ENCODE measurements around the gene ERGIC3.

ERGIC3 gene

DNA sequence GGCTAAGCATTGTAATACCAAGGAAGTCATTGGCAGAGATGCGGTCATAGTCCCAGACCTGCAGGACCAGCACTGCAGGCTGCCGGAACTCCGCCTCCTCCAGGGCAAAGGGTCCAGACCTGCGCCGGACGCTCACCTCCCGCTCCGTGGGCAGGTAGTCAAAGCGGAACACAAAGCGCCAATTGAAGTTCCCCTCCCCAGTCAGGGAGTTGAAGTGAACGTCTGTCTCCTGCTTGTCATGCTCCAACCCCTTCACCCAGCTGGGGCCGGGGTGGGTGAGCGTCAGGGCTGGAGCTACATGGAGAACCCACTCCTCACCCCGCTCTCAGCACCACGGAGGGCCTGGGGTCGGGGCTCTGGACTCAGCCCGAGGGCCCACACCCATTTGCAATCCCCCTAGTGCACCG lies 18.2 kb downstream of the ERGIC3 start:
- FAIRE-seq (no peak), DNase-seq (ENCODE audit: insufficient read length, low spot score) (no peak)

DNA sequence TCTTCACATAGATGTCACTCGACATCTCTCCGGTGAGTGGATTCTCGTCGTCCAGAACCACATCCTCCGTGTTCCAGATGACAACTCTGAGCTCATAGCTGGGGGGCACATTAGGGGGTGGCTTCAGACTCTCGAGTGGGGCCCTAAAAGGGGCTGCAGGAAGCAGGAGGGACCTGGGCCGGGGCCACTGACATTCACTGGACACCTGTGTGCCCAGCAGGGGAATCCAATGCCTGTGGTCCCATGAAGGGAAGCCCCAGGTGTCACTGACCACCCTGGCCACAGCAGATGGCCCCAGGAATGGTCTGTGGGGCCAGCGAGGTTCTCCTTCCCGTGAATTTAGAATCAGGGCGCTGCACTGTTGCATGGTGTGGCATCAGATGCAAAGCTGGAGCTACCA lies 18.7 kb downstream of the ERGIC3 start:
- DNase-seq (ENCODE audit: insufficient read length, low spot score) (no peak), FAIRE-seq (no peak)

DNA sequence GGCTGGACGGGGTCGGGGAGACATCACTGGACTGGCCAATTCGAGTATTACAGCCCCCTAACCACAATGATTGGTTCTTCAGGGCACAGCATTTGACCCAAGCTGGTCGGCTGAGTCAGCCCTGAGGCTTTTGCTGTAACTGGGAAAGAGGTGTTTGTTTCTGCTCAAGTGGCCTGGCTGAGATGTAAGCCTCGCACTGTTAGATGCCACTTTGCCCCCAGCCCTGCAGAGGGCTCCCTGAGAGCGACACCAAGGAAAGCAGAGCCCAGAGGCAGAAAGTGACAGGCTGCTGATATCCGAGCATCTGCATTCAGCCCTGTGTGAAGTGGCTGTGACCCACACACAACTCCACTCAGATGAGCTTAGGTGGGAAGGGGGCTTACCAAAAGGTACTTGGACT lies 19.4 kb downstream of the ERGIC3 start:
- DNase-seq (ENCODE audit: insufficient read length, low spot score) (no peak), FAIRE-seq (no peak)

DNA sequence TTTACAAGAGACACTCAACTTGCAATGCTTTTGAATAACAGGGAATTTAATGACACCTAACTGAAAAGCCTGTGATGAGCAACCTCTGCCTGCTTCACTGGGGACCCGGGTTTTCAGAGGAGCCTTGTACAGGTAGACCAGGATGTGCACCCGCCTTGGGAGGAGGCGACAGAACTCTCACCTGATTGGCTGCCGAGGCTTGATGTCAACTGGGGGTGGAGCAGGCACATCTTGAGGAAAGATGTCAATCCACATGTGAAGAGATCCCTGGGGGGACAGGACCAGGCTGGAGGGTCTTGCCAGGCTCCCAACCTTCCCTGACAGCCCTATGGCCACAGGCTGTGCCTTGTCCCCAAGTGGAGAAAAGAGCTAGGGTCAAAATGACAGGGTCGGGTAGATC lies 19.8 kb downstream of the ERGIC3 start:
- FAIRE-seq (no peak), DNase-seq (ENCODE audit: insufficient read length, low spot score) (no peak)

DNA sequence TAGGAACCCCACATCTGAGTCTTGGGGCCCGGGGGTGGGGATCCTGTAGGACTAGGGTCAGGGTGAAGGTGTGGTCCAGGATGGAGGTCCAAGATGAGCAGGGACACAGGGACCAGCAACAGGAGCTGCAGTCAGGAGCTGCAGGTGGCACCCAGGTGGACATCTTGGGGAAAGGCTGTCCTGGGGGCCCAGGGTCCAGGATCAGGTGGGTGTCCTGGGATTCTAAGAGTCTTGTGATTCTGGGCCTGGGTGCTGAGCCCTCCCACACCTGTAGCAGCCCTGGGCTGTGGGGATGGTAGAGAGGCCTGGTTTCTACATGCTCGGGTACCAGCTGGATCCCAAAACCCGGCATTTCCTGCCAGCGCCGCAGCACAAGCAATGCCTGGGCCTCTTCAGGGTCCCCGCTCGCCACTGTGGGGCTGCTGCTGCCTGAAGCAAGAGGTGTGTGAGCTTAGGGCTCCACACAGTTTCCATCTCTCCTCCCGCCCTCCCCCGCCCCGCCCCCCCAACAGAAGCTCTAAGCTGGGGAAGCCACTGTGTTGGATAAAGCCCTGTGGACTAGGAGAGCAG lies 20.7 kb downstream of the ERGIC3 start:
- FAIRE-seq (no peak), DNase-seq (ENCODE audit: insufficient read length, low spot score) (no peak)

DNA sequence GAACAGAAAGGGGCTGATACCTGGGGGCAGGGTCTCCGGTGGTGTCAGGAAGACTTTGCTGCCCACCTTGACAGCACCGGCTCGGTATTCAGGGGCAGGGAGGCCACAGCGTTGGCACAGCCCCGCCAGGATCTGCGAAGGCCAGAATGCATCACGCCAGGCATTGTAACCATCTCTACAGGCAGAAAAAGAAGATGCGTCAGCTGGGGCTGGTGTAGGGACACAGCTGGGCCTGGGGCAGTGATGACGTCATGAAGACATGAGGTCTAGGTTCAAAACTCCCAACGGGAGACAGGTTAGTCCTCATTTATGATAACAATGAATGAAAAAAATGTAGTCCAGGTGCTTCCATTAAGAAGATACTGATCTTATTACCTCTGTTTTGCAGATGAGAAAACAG lies 22.0 kb downstream of the ERGIC3 start:
- DNase-seq (ENCODE audit: insufficient read length, low spot score) (no peak), FAIRE-seq (no peak)

DNA sequence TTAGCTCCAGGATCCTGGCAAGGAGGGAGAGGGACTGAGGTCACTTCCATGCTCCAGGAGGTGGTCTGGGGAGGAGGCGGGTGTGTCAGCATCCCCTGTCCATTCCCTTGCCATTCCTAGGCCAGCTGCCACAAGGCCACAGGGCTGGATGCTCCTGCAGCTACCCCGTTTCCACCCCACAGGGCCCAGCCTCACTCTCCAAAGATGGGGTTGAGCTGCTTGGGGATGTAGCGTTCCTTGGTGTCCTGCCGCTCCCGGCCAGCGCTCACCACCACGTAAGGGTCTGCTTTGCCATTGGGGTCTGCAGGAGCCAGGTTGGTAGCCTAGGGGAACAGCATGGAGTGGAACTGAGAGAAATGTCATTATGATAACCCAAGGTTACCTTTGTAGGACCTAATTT lies 23.0 kb downstream of the ERGIC3 start:
- FAIRE-seq: no peak
- DNase-seq (ENCODE audit: insufficient read length, low spot score): no peak

DNA sequence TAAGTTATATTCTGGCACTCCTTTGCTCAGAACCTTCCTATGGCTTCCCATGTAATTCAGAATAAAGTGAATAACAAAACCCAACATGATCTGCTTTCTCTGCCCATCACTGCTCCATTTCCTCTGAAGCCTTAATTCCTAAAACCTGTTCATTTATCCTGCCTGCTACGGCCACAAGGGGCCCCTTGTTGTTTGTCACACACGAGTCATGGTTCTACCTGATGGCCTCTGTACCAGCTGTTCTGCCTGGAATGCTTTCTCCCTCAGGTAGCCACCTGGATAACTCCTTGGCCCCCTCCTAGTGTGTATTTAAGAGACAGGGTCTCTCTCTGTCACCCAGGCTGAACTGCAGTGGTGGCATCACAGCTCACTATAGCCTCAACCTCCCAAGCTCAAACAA lies 26.8 kb downstream of the ERGIC3 start:
- FAIRE-seq (no peak), DNase-seq (ENCODE audit: insufficient read length, low spot score) (no peak)

DNA sequence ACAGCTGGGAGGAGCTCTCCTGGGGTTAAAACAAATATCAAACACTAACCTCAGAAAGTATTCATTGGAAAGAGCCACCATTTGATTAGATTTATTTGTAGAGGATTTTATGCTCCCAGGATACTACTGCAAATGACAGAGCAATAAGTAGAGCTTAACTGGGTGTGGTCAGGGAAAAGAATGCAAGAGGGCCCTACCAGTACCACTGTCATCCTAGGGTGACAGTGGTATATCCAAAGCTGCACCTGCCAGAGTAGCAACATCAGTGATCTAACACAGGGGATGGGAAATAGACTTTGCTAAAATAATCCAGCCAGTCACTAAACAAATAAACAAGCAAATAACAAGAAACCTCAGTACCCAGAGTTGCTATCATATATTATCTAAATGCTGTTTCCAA lies 29.7 kb downstream of the ERGIC3 start:
- FAIRE-seq (no peak), DNase-seq (ENCODE audit: insufficient read length, low spot score) (no peak)

DNA sequence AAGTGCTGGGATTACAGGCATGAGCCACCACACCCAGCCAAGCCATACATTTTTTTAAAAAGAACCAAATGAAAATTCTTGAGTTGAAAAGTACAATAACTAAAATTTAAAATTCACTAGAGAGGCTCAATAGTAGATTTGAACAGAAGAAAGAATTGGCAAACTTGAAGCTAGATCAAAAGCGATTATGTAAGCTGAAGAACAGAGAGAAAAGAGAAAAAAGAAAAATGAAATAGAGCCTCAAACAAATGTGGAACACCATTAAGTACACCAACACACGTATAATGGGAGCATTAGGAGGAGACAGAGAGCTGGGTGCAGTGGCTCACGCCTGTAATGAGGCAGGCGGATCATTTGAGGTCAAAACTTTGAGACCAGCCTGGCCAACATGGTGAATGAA lies 31.0 kb downstream of the ERGIC3 start:
- FAIRE-seq: no peak

DNA sequence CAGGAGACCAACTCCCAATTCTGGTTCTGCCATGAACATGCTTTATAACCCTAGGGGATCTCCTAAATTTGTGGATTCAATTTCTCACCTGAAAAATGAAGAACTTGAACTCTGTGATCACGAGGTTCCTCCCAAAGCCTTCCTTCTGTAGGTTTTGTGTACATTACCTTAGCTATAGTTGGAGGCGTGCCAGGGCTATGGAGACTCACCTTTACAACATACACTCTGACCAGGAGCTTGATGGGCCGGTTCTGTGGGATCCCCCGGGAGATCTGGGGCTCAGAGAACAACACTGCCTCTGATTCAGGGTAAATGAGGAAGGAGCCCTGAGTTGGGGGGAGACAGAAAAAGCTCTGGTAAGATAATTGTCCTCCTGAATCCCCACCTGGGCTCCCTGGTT lies 34.1 kb downstream of the ERGIC3 start:
- FAIRE-seq (no peak), DNase-seq (ENCODE audit: insufficient read length, low spot score) (no peak)

More for the DNA sequence above, 31.0 kb downstream of the ERGIC3 start:
- no peak for DNase-seq (ENCODE audit: insufficient read length, low spot score)

DNA sequence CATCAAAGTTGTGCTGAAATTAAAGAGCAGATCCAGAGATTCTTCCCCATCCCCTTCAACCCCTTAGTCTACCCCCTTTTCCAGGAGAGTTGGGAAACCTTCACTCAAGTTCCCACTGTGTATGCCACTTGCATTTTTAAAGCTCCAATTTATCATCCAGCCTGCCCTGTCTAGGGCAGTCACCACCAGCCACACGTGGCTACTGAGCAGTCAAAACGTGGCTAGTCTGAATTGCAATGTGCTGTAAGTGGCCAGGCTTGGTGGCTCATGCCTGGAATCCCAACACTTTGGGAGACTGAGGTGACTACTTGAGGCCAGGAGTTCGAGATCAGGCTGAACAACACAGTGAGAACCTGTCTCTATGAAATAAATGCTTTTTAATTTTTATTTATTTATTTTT lies 34.9 kb downstream of the ERGIC3 start:
- DNase-seq (ENCODE audit: insufficient read length, low spot score) (no peak), FAIRE-seq (no peak)

DNA sequence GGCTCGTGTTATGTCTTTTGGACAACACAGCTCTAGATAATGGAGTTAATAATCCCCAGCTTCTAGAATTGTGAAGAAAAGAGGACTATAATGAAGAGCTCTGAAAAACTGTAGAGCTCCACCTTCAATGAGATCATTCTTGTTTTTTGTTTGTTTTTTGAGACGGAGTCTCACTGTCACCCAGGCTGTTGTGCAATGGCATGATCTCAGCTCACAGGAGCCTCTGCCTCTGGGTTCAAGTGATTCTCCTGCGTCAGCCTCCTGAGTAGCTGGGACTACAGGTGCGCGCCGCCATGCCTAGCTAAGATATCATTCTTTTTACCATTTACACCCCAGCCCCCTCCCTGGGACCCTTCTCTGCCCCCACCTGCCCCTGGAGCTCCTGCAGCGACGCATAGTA lies 36.6 kb downstream of the ERGIC3 start:
- FAIRE-seq: no peak

DNA sequence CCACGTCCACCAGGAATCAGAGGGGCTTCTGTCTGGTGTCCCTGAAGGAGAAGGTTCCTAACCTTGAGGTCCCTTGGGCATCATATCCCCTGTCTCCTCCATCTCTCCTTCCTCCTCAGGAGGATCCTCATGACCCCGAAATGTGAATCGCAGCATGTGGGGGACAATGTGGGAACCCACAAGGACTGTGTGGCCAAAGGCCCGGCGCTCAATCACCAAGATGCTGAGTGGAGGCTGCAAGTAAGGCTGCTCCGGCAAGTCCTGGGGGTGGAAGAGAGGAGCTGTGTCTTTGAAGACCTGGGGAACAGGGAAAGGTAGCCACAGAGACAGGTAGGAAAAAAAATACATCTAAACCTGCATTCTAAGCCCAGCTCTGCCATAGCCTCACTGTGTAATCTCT lies 37.3 kb downstream of the ERGIC3 start:
- DNase-seq (ENCODE audit: insufficient read length, low spot score) (no peak), FAIRE-seq (no peak)

More for the DNA sequence above, 36.6 kb downstream of the ERGIC3 start:
- DNase-seq (ENCODE audit: insufficient read length, low spot score): no peak

DNA sequence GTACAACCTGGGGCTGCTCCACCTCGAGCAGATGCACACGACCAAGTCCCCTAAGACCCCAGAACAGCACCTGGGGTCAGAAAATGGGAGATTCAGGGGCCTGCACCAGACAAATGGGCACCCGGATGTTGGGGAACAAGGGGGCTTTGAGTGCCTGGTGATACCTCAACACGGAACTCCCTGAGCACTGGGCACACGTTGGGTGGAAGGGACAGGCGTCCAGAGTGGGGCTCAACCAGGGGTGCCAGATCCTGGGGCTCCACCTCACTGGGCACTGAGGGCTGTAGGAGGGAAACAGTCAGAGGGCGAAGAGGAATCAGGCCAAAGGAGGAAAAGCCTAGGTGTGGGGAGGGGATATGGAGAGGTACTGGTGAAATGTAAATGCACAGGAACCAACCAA lies 40.3 kb downstream of the ERGIC3 start:
- no peak for DNase-seq (ENCODE audit: insufficient read length, low spot score)
- FAIRE-seq: no peak

DNA sequence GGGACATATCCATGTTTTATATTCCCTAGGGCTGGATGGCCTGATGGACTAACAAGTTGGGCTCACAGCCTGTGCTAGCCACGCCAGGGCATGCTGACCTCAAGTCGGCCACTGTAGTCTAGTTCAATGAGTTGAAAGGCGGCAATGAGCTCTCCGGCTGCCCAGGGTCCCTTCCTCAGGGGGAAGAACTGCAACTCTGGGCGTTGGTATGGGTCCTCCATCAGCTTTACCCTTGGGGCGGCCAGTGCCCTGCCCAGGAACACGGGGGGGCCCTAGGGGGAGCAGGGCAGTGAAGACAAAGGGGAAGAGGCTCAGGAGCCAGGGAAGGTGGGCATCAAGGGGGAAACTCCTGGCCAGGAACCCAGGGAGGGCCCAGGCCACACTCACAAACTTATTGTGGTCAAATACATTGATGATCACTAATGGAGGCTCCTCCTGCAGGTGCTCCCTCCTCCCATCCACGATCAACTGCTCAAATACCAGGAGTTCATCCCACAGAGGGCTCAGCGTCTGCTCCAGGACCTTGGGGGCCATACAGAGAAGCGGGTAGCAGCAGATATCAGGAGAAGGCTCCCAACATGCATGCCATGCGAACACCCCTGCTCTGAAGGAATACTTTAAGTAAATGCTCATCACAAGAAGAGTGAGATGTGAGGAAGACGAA lies 41.0 kb downstream of the ERGIC3 start:
- no peak for DNase-seq (ENCODE audit: insufficient read length, low spot score)
- no peak for FAIRE-seq

DNA sequence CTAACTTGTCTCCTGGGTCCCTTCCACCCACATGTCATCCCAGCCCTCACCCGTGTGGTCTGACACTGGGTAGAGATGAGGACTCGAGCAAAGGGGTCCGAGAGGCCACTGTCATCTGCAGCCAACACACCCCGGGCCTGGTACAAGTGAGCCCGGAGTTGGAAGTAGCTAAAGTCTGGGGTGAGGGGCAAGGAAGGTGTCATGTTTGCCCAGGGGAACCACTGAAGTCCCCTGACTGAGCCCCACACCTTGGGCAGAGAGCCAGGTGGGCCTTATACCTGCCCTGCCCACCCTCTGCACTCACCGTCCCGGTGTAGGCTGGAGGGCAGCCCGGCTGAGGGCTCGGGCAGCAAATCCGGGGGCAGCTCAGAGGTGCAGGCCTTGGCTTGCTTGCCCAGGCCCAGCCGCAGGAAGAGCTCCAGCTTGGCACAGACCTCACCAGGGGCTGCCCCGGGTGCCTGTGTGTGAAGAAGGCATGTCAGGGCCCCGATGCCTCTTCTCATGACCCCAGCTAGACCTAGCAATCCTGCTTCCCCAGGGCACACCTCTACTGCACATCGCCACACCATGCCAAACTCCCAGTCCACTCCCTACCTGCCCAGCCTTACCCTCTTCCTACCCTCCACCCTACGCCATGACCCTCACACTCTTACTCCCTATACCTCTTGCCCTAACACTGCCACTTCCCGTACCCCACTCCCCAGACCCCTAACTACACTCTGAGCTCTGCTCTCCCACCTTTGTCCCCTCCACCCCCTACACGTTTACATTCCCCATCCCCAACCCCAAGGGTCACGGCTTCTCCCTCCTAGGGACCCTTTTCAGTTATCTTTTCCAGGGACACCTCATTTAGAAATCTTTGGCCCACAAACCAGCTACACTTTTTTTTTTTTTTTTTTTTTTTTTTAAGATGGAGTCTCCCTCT lies 42.0 kb downstream of the ERGIC3 start:
- DNase-seq (ENCODE audit: insufficient read length, low spot score) (no peak), FAIRE-seq (no peak)

DNA sequence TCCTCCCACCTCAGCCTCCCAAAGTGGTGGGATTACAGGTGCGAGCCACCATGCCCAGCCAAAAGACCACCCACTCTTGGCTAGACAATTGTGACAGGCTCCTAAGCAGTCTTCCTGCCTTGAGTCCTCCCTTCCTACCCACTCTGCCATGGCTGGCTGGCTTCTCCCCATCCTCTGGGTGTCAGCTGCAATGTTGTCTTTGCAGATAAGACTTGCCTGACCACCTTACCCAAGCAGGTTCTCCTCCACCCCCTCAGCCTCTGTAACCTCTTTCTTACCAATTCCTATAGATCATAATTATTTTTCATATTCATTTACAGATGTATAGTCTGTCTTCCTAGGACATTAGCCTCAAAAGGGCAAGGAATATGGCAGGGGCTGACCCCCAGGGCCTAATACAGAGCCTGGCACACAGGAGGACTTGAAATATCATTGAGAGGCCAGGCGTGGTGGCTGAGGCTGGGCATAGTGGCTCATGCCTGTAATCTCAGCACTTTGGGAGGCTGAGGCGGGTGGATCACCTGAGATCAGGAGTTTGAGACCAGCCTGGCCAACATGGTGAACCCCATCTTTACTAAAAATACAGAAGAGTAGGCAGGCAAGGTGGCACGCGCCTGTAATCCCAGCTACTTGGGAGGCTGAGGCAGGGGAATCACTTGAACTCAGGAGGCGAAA lies 45.0 kb downstream of the ERGIC3 start:
- DNase-seq (ENCODE audit: insufficient read length, low spot score) (no peak), FAIRE-seq (no peak)

DNA sequence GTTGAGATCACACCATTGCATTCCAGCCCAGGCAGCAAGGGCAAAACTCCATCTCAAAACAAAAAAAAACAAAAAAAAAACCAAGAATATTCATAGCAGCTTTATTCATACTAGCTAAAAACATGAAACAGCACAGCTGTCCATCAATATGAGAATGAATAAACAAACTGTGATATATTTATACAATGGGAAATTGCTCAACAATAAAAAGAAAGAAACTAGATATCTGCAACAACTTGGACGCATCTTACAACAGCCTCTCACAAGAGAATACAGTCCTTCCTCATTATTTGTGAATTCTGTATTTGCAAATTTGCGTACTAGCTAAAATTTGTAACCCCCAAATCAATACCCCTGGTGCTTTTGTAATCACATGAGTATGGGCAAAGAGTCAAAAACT lies 45.6 kb downstream of the ERGIC3 start:
- DNase-seq (ENCODE audit: insufficient read length, low spot score): no peak
- no peak for FAIRE-seq

DNA sequence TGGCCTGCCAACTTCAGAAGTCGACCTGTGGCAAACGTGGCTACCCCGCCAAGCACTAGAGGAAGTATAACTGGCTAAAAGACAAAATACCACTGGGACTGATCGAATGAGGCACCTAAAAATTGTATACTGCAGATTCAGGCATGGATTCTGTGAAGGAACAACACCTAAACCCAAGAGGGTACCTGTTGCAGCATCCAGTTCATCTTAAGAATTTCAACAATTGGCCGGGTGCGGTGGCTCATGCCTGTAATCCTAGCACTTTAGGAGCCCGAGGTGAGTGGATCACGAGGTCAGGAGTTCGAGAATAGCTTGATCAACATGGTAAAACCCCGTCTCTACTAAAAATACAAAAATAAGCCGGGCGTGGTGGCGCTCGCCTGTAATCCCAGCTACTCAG lies 46.5 kb downstream of the ERGIC3 start:
- FAIRE-seq: no peak
- DNase-seq (ENCODE audit: insufficient read length, low spot score): no peak

DNA sequence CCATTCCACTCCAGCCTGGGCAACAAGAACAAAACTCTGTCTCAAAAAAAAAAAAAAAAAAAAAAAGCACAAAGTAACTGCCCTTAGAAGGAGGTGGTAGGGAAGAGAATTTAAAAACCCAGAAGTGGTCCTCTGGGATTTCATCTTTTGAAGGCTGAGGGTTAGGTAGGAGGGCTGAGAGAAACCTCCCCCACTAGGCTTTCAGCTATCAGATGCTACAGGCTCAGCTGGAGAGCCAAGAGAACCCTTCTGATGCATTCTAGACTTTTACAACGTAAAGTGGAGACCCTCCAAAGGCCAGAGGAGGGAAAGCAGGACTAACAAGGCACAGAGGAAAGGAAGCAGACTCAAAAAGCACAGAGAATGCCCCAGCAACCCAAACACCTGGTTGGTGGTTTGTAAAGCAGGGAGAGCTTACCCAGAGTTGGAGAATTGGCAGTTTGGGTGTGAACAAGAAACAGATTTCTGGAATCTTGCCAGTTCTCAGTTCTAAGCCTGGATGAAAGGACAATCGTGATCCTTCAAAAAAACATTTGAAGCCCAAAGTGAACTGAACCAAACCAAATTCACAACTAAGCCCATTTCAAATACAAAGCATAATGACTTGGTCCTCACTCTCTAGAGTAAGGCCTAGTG lies 50.6 kb downstream of the ERGIC3 start:
- DNase-seq (ENCODE audit: insufficient read length, low spot score) (no peak), FAIRE-seq (no peak)

Data from GM19239 (cell line).